ENCODE measurements around the gene KLK12.

The KLK12 gene, protein sequence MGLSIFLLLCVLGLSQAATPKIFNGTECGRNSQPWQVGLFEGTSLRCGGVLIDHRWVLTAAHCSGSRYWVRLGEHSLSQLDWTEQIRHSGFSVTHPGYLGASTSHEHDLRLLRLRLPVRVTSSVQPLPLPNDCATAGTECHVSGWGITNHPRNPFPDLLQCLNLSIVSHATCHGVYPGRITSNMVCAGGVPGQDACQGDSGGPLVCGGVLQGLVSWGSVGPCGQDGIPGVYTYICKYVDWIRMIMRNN

DNA sequence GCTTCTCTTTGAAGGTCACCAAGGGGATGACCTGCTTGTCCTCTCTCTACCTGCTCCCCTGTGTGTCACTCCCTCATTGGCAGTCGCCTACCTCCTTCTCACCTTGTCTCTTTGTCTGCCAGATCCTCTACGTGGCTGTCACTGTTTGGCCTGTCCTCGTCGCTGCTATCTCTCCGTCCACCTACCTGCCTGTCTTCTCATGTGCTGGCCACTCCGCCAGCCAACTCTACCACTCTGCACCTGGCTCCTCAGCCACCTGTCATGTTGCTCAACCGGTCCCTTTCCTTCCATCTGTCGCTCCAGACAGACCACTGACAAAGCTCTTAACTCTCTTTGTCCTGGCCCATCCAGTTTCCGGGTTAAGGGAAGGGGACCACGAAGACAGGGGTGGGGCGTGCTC lies at the start of gene KLK12:
TSS of gene KLK12 (minus strand) at position 299 of the 400 bp plus-strand sequence. CDS start 381 bp downstream, outside the sequence.
- DNase-seq = no peak

DNA sequence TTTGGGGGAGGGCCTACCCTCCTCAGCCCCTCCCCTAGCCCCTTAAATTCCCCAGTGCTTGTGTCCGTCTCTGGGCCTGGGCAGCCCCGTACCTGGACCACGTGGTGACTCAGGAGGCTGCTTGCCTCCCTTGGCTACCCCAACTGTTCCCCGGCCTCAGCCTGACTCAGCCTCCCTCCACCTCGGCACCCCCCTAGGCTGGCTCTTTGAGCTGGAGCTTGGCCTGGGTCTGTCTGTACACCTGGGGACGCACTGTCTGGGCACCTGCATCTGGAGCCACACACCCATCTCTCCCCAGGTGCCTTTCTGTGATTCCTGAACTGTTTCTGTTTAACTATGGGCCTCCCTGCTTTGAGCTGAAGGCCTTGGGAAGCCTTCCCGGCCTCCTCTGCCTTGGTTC lies 49.7 kb upstream of the KLK12 start:
- no peak for DNase-seq

DNA sequence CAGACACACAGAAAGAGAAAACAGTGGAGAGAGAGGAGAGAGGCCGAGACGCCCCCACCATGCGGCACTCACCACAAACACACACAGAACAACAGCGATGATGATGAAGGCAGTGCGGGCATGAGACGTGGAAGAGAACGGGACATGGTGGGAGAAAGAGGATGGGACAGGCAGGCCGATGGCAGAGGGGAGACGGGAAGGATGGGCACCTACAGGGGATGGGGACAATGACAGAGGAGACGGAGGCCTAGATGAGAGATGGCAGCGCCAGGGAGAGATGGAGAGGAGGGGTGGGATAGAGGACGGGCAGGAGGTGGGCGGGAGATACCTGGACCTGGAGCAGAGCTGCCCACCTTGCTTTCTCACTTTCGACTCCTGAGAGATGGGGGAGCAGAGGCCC lies 49.0 kb upstream of the KLK12 start:
- no peak for DNase-seq

DNA sequence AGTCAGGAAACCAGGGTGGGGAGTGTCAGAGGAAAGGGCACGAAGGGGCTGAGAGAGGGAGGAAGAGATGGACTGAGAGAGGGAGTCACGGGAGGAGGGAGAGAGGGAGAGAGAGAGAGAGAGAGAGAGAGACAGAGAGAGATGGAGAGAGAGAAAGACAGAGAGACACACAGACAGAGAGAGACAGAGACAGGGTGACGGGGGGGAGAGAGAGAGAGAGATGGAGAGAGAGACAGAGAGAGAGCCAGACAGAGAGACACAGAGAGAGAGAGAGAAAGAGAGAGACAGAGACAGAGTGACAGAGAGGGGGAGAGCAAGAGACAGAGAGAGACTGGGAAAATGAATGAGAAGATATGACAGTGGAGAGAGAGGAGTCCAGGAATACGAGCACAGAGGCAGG lies 48.4 kb upstream of the KLK12 start:
- DNase-seq = no peak

DNA sequence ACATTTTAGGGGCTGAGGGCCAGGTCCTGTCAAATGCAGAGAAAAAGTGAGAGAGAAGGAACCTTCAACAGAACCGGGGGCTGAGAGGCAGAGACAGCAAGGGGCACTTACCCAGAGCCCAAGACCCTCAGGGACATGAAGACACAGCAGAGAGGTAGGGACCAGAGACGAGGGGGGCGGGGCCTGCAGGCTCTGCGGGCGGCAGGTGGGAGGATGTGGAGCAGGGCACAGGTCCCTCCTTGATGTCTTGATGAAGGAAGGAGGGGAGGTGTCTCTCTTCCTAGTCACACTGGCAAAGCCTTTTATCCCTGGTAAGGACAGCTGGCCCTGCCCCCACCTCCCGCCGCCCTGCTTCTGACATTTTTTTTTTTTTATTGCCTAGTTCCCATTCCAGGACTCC lies 47.8 kb upstream of the KLK12 start, which contains the start of gene KLK14:
TSS of gene KLK14 (minus strand) at position 277 of the 400 bp plus-strand sequence. CDS start at position 4, 273 bp downstream.
- DNase-seq = no peak

DNA sequence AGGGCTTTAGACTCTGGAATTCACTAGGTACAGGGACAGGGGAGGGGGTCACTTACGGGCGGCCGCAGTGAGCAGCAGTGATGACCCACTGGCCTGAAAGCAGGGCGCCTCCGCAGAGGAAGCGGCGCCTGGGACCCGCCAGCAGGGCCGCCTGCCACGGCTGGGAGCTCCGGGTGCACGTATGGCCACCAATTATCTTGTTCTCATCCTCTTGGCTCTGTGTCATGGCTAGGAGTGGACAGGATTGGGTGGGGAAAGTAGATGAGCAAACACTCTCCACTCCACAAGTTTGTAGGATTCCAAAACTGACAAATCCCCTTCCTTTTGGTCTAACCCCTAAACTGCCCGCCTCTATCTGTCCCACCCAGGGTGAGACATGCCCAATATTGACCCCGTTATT lies 46.7 kb upstream of the KLK12 start:
- no peak for DNase-seq

DNA sequence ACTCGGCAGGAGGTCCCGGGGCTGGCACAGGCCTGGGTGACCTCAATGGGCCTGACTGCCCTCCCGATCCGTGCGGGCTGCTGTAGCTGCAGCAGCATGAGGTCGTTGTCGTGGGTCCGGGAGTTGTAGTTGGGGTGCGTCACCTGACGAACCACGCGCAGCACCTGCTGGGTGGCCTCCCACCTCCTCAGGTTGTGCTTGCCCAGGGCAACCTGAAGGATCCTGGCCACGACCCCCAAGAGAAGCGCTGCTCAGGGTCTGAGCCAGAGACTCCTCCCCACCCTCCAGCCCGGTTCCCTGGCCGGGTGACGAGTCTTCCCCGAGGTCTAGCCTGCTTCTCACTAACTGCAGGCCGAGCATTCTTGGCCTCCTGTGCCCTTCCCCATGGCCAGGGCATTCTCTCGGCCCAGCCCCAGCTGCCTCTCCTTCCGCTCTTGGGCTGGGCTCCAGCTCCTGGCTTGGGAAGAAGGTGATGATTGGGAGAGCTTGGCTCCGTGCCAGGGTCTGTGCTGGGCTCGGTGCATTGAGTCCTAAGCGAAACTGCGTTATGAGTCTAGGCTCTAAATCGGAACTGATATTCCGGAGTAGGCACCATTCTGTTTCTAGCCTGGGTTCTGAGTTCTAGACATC lies 44.8 kb upstream of the KLK12 start:
- DNase-seq = no peak

DNA sequence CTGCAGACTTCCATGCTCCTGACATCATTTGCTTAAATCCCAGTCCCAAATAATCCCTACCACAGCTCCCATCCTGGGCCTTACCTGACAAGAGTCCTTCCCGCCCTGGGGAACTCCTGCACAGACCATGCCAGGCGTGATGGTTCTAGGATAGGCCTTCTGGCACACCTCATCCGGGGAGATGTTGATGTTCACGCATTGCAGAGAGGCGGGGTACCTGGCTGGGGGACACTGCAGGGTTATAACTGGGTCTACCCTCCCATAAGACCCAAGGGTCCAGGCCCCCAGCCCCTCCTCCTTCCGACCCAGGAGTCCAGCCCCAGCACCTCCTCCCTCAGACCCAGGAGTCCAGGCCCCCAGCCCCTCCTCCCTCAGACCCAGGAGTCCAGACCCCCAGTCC lies 43.9 kb upstream of the KLK12 start:
- no peak for DNase-seq

DNA sequence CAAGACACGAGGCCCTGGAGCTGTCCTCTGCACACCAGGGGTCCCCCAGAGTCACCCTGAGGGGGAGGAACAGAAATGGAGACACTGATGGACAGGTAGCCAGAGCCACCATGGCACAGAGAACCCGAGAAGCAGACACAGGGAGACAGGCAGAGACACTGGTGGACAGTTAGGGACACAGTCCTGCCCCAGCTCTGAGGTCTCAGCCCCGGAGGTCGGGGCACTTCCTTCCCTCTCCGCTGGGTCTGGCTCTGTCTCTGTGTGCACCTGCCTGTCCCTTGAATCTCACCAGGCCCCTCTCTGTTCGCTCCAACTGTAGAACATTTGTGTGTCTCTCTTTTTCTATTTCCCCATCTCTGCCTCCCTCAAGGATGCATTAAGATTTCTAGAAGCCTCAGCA lies 43.3 kb upstream of the KLK12 start:
- no peak for DNase-seq

DNA sequence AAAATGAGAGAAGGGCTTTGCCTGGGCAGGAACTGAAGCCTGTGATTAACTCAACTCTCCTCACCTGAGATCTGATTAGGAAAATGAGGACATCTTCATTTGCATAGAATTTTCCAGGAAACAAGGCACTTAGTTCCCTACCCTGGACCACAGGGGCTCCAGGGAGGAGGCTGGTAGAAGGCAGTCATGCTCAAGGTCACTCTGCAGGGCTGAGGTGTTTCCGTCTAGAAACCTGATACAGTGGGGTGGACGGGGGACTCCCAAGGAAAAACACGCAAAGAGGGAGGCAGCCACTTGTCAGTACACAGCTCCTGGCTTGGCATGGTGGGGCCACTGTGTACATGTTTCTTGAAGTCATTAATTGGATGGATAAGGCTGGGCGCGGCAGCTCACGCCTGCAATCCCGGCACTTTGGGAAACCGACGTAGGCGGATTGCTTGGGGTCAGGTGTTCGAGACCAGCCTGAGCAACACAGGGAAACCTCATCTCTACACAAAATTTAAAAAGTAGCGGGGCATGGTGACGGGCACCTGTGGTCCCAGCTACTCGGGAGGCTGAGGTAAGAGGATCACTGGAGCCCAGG lies 41.9 kb upstream of the KLK12 start:
- DNase-seq = no peak

DNA sequence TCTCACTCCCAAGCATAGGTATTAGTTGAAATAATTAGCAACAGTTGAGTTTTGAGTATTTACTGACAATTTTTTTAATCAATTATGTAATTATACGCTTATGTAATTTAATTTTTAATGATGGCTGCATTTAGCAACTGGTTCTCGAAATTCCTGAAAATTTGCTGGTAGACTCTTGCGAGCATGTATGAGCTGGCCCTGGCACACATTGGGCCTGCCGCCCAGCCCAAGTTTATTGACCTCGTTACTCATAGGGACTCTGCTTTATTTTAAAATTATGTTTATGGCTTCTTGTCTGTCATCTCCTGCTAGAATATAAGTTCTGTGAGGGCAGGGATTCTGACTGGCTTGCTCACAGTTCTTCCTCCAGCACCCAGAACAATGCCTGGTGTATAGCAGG lies 41.2 kb upstream of the KLK12 start:
- DNase-seq = no peak

DNA sequence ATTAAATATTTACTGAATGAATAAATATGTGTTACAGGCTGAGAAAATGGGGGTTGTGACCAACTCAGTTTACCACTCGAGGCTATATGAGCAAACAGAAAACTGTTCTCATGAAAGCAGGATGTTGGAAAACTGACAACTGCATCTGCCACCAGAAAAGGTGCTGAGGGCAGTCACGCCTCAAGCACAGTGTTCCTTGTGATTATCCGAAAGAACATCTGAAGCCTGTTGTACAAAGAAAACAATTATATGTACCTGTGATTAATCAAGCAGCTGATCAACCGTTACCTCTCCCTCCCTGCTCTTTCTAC lies 36.2 kb upstream of the KLK12 start:
- no peak for DNase-seq

DNA sequence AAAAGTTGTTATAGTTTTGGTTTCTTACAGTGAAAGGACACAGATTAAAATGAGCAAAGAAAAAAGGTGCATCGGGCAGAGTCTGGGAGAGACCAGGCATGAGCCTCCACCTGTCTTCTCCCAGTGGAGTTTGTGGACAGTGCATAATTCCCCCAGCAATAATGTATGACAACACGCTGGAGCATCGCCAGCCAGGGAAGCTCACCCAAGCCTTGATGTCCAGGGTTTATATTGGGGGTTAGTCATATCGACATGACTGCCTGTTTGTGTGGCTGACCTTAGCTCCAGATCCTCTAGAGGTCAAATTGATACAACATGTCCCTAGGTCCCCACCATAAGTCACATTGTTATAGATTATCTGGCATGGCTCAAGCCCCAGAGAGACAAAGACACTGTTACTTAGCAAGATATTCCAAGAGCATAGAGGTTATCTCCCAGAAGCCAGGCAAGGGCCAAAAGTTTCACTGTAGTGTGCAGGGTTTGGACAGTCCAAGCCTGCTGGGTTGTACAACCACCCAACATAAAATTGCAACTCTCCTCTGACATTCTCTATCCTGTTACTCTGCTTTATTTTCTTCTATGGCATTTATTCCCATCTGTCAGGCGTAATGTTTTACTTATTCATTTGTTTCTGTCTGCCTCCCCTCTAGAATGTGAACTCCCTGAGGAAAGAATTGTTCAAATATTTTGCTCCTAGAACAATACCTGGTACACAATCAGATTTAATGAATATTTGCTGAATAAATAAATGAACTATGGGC lies 35.7 kb upstream of the KLK12 start:
- DNase-seq = no peak

DNA sequence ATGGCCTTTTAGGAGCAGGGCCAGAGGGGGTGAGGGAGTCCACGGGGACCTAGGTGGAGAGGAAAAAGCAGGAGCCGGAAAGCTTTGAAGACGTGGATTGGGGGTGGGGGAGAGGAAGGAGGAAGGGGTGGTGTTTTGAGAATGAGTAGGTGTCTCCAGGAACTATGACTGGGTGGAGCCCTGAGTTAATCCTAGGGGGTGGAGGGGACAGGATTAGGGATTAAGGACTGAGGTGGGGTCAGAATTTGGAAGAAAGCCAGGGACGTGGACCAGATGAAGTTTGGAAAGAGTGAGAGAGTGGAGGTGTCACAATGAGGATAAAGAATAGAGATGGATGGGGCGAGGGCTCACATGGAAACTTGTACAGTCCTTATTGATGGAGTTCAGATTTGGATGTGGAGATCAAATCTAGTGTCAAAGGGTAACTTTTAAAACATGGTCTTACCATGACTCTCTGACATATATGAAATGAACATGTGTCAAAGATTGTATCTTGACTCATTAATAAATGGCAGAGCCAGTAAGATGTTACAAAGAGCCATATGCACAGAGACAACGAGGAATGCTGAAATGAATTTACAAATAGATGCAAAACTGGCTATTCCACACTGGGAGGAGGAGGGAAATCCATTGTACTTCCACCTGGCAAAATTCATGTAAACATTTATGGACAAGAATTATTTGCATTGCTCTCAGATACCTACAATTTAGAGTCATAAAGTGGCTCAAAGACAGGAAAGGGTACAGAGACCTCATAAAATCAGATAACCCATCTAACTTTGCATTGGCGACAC lies 31.8 kb upstream of the KLK12 start:
- DNase-seq = no peak

DNA sequence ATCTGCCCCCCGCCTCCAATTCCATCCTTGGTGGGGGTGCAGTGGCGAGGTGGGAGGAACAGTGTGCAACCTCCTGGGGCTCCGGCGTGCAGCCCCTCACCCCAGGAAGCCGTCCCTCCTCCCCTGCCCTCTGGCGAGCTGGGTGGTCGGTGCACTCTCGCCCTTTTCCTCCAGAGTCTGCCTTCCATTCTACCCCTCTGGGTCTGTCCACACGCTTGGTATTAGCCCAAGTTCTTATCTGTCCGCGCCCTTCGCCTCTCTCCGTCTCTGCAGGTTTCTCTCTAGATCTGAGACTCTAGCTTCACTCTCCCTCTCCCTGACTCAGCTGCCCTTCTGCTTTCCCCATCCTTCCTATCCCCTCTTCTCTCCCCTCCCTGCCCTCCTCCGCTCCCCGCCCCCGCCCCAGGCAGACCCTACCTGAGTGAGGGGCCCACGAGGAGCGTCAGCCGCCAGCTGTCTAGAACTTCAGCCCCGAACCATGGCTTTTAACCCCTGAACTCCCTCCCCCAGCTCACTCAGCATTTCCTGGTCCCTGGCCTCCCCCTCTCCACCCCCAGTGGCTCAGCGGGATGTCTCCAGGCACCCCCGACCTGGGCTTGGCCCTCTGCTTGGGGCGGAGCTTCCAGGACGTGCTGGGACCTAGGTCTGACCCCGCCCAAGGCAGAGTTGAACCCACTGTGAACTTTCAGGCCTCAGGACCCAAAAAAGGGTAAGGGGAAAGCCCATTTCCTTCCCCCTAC lies 30.6 kb upstream of the KLK12 start:
- no peak for DNase-seq

DNA sequence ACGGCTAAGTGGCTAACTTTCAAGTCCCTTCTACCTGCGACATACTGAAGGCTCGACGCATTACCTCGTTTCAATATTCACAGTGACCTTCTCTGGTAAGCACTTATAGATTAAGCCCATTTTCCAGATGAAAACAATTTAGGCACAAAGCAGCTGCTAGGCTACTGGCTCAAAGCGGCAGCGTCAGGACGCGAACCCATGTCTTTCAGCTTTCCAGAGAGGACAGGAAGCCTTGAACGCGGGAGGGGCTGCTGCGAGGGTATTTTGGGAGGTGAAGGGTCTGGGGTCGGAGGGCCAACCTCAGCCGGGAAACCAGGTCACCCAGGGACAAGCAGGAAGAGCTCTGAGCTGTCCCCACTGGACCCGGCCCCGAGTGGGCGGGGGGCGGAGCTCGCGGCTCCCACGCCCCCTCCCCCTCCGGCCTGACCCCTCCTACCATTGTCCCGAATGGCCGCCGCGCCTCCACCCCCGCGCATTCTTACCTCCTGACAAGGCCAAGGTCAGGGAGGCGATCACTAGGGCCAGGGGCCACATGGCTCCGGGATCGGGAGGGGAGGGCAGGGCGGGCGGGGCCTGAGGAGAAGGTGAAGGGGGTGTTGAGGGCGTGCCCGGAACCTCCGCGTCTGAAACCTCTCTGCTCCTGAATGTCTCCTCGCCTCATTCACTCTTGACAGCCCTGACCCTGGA lies 29.9 kb upstream of the KLK12 start, which contains the start of gene KLK13:
TSS of gene KLK13 (minus strand) at position 559 of the 687 bp plus-strand sequence. CDS start at position 534, 25 bp downstream.
- no peak for DNase-seq

DNA sequence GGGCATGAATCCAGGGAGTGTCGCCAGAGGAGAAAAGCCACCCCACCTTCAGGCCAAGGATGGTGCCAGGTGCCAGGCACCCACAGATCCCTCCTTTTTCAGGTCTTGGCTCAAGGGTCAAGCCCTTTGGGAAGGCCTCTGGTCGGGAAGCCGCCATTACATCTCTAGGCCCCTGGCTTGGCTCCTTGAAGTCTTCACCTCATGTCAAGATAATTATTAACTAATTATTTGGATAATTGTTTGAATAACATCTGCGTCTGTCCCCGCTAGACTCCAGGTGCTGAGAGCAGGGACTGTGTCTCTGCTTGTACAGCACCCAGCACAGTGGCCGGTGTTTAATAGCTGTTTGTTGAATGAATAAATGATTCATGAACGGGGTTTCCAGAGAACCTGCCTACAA lies 28.9 kb upstream of the KLK12 start:
- DNase-seq = no peak

DNA sequence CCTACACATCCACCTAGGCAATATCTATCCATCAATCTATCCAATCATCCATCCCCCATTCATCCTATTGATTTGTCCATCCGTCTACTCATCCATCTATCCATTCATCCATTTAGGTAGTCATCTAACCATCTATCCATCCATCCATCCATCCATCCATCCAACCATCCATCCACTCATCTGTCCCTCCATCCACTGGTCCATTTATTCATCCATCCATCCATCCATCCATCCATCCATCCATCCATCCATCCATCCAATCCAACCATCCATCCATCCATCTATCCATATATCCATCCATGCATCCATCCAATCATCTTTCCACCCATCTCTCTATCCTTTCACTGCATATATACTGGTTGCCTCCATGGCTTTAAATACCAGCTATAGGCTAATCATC lies 26.2 kb upstream of the KLK12 start:
- DNase-seq = no peak

DNA sequence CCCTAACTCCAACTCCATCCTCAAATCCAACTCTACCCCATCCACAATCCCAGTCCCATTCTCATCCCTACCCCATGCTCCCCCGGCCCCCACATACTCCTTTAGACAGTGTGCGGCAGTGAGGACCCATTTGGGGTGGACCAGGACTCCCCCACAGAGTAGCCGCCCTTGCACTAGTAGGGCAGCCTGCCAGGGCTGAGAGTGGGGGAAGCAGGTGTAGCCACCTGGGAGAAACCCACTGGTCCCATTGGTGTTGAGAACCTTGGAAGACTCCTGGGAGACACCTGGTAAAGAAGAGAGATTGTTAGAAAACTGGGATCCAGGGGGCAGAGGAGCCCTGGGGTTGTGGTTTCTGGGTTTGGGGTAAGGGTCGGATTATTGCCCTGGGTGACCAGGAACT lies 25.5 kb upstream of the KLK12 start:
- DNase-seq = no peak

DNA sequence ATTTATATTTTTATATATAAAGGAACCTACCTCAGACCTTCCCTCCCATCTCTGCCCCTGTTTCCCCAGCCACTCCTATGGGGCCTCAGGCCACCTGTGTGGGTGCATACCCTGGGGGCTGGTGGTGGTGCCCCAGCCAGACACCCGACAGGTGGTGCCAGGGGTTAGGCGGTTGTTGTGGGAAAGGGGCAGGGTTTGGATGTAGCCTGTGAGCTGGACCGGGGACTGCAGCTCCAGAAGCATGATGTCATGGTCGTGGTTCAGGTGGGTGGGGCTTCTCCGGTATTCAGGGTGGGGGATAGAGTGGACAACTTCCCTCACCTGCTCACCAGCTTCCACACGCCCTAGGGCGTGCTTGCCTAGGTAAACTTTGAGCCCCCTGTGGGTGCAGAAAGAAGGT lies 24.9 kb upstream of the KLK12 start:
- no peak for DNase-seq

DNA sequence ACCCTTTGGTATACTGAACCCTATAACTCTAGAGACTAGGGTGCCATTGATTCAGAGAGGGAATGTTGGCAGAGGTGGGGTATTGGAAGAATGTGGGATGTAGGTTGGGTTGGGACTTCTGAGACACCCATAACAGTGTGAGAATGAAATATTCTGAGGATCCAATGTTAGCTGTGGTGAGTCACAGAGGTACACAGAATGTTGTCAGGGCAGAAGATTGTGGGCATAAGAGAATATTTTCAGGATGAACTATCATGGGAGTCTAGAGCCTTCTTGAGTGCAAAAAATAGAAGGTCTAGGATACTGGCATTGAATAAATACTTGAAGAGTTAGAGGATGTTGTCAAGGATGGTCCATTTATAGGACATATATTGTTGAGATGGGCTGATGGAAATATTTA lies 21.1 kb upstream of the KLK12 start:
- no peak for DNase-seq

DNA sequence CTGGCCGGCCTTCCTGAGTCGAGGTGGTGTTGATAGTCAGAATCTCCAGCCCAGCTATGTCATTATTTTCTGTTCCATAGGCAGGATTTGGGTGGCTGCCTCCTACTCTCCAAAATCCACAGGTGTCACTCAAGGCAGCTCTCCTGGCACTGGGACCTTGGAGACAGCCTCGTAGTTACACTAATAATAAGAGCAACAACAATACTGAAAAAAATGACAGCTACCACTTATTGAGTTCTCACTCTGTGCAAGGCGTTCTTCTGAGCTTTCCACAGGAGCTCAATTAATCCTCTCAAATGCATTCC lies 12.2 kb upstream of the KLK12 start:
- no peak for DNase-seq

Measured in Kasumi-1 (cell line).